HG02759 (cell line): ENCODE measurements around the gene OGDH.
"Not testable (repeated sequence)": the region's sequence is repeated elsewhere in the genome, so short reads cannot be mapped to it uniquely, and the experiment has no call there.

ENCODE experiments used
- ATAC-seq: cut with Tn5 transposase; IDR thresholded peaks from one replicate; pipeline ENCODE4 v1.9.1; 2021; ENCODE audit warnings: mild to moderate bottlenecking, moderate library complexity; ENCODE audit not compliant: unreplicated experiment

Gene OGDH

DNA sequence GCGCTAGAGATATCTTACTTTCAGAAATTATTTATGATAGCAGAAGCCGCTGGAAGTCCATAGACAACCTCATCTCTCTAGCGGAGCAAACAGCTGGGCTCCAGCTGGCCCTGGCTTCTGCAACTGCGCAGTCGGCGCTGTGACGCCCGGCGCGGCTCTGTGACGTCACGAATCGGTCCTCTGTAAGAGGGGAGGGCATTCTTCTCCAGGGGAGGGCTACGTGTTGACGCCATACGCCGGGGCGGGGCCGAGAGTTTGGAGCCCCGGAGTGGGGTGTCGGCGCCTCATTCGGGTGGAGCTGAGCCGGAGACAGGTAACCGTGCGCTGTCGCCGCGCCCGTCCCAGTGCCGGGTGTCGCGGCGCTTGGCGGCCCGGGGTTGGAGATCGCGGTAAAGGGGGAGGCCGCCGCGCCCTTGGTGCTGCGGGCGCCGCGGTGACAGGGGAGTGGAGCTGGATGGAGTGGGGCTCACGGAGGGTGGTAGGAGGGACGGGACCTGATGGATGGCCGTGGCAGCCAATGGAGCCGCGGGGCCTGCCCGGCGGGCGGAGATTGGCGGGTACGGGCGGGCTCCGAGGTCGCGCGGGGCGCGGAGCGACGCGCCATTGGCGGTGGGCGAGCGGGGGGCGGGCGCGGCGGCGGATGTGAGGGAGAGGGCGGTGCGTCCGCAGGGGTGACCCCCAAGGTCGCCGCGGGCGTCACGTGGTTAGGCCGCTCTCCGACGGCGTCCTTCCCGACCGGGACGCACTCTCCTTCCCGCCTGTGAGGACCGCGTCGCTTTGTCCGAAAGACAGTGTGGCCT, at the start of gene OGDH:
TSS of gene OGDH (plus strand) at position 287 of the 800 bp plus-strand sequence. CDS start 17,717 bp downstream, outside the sequence.
- peak; percentile 95 for ATAC-seq

DNA sequence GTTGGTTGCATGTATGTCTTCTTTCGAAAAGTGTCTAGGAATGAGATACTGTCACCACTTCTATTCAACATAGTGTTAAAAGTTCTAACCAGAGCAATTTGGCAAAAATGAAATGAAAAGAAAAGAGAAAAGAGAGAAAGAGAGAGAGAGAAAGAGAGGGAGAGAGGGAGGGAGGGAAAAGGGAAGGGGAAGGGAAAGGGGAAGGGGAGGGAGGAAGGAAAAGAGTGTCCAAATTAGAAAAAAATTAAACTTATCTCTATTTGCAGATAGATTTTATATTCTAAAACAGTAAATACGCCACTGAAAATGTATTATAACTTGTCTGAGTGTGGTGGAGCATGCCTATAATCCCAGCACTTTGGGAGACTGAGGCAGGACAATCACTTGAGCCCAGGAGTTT, 48.9 kb upstream of the OGDH start:
- no peak for ATAC-seq

DNA sequence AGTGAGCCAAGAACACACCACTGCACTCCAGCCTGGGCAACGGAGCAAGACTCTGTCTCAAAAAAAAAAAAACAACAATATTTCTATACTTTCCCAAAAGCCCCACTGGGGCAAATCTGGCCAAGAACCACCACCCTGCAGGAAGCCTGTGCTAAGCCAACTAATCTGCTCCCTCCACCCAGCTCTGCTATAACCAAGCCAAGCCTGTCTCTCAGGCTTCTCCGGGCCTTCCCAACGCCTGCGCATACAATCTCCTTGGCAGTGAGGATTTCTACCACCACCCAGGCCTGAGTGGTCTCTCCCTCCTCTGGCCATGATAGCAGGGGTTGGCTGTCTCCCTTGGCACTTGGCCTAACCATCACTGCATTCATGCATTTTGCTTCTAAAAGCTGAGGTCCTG, 46.9 kb upstream of the OGDH start:
- no peak for ATAC-seq

GRCh38 chr7:44561481-44561880, 44.9 kb upstream of the OGDH start:
- no peak for ATAC-seq

DNA sequence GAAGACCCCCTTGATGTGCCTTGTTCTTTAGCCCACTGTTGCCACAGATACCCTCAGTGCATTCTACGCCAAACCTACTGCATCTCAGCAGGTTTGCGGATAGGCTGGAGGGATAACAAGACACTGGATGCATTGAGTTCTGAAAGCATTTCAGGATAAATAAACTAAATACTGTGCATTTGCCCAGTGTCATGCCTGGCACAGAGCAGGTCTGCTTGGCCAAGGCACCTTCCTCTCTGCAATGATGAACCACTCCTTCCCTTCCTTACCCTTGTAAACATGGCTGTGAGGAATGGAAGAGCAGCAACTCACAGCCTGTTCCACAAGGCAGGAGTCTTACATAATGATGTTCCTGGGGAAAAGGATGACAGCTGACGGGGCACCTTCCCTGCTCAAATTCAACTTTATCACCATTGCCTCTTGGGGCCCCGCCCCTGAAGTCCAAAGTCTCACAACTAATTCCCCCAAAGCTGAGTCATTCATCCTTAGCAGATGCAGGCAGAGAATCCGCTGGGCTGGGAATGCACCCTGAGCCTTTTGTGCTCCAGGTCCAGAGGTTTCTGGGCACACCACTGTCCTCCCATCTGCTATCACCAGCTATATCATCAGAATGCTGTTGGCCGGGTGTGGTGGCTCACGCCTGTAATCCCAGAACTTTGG, 44.3 kb upstream of the OGDH start:
- no peak for ATAC-seq

DNA sequence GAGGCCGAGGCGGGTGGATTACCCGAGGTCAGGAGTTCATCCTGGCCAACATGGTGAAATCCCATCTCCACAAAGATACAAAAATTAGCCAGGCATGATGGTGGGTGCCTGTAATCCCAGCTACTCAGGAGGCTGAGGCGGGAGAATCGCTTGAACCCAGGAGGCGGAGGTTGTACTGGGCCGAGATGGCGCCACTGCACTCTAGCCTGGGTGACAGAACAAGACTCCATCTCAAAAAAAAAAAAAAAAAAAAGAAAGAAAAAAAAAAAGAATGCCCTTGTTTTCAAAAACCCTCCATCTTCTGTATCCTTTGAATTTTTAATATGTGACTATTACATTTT, 43.8 kb upstream of the OGDH start:
- ATAC-seq: not testable (repeated sequence)

GRCh38 chr7:44563171-44563679, 43.2 kb upstream of the OGDH start:
- ATAC-seq: no peak

GRCh38 chr7:44564606-44565005, 41.8 kb upstream of the OGDH start:
- ATAC-seq: no peak

GRCh38 chr7:44565097-44565794, 41.2 kb upstream of the OGDH start:
- ATAC-seq: peak; percentile 81

GRCh38 chr7:44565795-44566559, 40.5 kb upstream of the OGDH start:
- ATAC-seq: peak; percentile 26

- ATAC-seq: no peak
Observed at GRCh38 chr7:44566680-44567079, 39.7 kb upstream of the OGDH start.

- ATAC-seq: no peak
Observed at GRCh38 chr7:44567884-44568283, 38.5 kb upstream of the OGDH start.

DNA sequence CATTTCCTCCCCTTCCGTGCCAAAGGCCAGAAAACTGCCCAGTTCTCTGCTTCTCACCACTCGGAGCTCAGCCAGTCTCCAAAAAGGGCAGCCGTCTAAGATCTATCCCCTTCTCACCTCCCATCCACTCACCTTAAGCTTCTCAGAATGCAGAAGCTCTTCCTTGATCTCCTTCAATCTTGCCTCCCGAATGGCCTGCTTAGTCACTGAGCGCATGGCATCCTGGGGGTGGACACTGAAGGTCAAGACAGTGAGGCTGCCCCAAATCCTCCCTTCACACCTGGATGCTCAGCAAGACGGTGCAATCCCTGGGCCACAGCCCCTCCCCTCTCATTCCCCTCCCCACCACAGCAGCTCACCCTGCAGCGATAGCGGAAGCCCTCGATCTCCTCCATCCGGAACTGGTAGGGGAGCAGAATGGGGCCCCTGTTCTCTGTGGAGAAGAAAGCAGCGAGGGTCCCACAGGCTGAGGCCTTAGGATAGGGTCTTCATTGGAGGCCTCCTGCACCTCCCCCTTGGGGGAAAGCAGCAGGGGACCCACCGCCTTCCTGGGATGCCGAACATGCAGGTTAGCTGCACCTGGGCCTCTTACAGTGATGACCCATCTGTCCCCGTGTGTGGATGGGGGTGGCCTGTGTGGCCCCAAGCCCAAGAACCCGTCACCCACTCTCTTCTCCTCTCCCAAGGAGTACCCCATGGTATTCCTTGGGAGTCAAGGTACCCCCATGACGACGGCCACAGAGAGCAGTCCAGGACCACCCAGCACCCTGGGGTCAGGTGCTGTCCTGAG, 37.5 kb upstream of the OGDH start:
- ATAC-seq: no peak

- no peak for ATAC-seq
Observed at GRCh38 chr7:44569959-44570358, 36.5 kb upstream of the OGDH start.

DNA sequence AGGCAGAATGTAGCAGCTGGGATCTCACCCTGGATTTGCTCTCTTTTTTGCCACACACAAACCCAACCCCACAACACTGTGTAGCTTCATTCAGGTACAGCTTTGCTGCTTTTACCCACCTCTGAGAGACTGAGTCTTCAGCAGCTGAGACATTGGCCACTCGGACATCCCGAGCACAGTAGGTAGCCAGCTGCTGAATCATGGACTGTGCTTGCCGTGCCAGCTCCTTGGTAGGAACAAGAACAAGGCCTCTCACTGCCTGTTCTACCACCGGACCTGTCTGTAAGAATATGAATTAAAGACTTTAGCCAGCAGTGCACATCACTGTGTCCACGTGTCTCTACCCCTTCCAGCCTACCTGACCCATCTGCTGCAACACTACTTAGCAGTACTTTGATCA, 33.7 kb upstream of the OGDH start:
- no peak for ATAC-seq

DNA sequence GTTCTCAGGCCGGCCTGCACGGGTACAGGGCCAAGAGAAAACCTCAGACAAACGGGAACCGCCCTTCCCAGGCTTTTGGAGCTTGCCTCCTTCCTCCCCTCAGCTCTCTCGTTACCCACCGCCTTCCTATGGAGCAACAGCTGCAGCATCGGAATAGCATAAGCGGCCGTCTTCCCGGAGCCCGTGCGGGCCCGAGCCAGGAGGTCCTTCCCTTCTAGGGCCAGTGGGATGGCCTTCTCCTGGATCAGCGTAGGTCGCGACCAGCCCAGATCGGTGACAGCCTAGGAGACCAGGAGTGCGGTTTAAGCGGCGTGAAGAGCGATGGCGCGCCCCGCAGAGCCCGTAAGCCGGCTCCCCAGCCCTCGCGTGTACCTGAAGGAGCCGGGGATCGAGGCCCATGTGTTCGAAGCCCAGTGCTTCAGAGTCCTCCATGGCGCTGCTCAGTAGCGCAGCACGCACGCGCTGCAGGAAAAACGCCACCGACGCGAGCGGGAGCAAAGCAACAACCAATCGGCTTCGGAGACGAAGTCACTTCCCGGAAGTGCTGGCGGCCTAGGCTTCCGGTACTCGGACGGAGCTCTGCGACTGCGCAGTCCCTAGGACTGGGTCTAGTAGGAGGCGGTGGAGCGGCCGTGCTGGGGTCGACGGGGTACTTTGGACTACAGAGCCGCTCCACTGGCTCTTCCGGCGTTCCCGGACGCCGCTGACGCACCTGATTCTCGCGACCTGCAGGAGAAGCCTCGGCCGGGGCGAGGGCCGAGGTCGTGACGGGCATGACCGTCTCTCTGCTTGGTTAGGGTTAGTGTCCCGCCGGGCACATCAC, 32.8 kb upstream of the OGDH start, which contains the start of gene DDX56:
TSS of gene DDX56 (minus strand) at position 445 of the 823 bp plus-strand sequence. CDS start at position 432, 13 bp downstream.
- peak; percentile 93 for ATAC-seq

- no peak for ATAC-seq
Observed at GRCh38 chr7:44574287-44574872, 32.0 kb upstream of the OGDH start.

DNA sequence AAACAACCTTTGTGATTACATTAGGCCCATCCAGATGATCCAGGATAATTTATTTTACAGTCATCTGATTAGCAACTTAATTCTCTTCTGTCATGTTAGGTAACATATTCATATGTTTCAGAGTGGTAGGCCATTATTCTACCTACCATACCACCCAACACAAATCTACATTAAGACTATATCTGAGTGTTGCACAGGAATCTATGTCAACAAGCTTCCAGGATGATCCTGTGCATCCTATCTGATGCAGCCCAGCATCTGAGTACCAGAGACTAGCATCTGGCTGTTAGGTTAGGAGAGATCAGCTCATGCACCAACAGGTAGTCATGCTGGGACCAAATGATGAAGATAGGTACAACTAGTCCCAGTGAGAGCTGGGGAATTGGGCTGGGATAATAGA, 31.4 kb upstream of the OGDH start:
- ATAC-seq: no peak

- no peak for ATAC-seq
Observed at GRCh38 chr7:44576228-44576627, 30.2 kb upstream of the OGDH start.
